H9 (cell line): ENCODE data around the gene PLAC1. TPM values are rescaled to one million over a fixed set of nuclear protein-coding genes. Genes with fewer than 3 reads are reported as not detected.

Experiments
- DNase-seq: peaks from one replicate; pipeline ENCODE4 v3.0.0-alpha.2; 2017
- H2AFZ ChIP-seq: one replicate; pipeline ENCODE4 v1.6.1; 2013; ENCODE audit warnings: mild to moderate bottlenecking, low read length, control low read depth, moderate library complexity
- H2AK5ac ChIP-seq: 2 replicates; pipeline ENCODE4 v1.6.1; 2013; ENCODE audit warnings: low read length, control low read depth, mixed read lengths; ENCODE audit not compliant: insufficient read length
- H2BK120ac ChIP-seq: one replicate; pipeline ENCODE4 v1.6.1; 2013; ENCODE audit warnings: low read depth, mild to moderate bottlenecking, low read length, control low read depth, inconsistent platforms; ENCODE audit not compliant: poor library complexity, severe bottlenecking
- H2BK12ac ChIP-seq: 2 replicates; pipeline ENCODE4 v1.6.1; 2013; ENCODE audit warnings: low read length, control low read depth, mixed read lengths, low read depth; ENCODE audit not compliant: insufficient read length
- H2BK15ac ChIP-seq: 2 replicates; pipeline ENCODE4 v1.6.1; 2013; ENCODE audit warnings: low read depth, low read length, control low read depth
- H2BK20ac ChIP-seq: one replicate; pipeline ENCODE4 v1.6.1; 2013; ENCODE audit warnings: low read depth, mild to moderate bottlenecking, low read length, control low read depth, inconsistent platforms; ENCODE audit not compliant: poor library complexity, severe bottlenecking
- H2BK5ac ChIP-seq: 2 replicates; pipeline ENCODE4 v1.6.1; 2013; ENCODE audit warnings: low read length, control low read depth, mixed read lengths; ENCODE audit not compliant: insufficient read length
- H3K14ac ChIP-seq: 2 replicates; pipeline ENCODE4 v1.6.1; 2013; ENCODE audit warnings: low read length, control low read depth; ENCODE audit not compliant: insufficient read depth
- H3K18ac ChIP-seq: 2 replicates; pipeline ENCODE4 v1.6.1; 2013; ENCODE audit warnings: low read depth, mild to moderate bottlenecking, mixed read lengths, low read length, control low read depth; ENCODE audit not compliant: insufficient read length
- H3K23ac ChIP-seq: 2 replicates; pipeline ENCODE4 v1.6.1; 2013; ENCODE audit warnings: low read length, control low read depth, mixed read lengths, low read depth; ENCODE audit not compliant: insufficient read length
- H3K23me2 ChIP-seq: 2 replicates; pipeline ENCODE4 v1.6.1; 2013; ENCODE audit warnings: low read depth, mild to moderate bottlenecking, mixed read lengths, low read length, control low read depth; ENCODE audit not compliant: insufficient read length, poor library complexity, severe bottlenecking
- H3K27ac ChIP-seq: 2 replicates; pipeline ENCODE4 v1.5.1; 2013; ENCODE audit warnings: low read length, control low read depth, mixed read lengths, low read depth; ENCODE audit not compliant: insufficient read length
- H3K27me3 ChIP-seq: 2 replicates; pipeline ENCODE4 v1.6.1; 2013; ENCODE audit warnings: low read length, control low read depth, inconsistent platforms; ENCODE audit not compliant: insufficient read depth
- H3K4ac ChIP-seq: 2 replicates; pipeline ENCODE4 v1.6.1; 2013; ENCODE audit warnings: low read depth, mild to moderate bottlenecking, control low read depth, inconsistent platforms, low read length, moderate library complexity
- H3K4me1 ChIP-seq: 2 replicates; pipeline ENCODE4 v1.6.1; 2013; ENCODE audit warnings: low read length, control low read depth, inconsistent platforms; ENCODE audit not compliant: insufficient read depth
- H3K4me2 ChIP-seq: 2 replicates; pipeline ENCODE4 v1.6.1; 2013; ENCODE audit warnings: low read length, control low read depth, mixed read lengths; ENCODE audit not compliant: insufficient read length, insufficient read depth
- H3K56ac ChIP-seq: 2 replicates; pipeline ENCODE4 v1.6.1; 2013; ENCODE audit warnings: low read depth, mild to moderate bottlenecking, mixed read lengths, low read length, control low read depth; ENCODE audit not compliant: insufficient read length
- H3K79me1 ChIP-seq: 2 replicates; pipeline ENCODE4 v1.6.1; 2013; ENCODE audit warnings: low read depth, mild to moderate bottlenecking, moderate library complexity, low read length, control low read depth, inconsistent platforms; ENCODE audit not compliant: insufficient read depth, poor library complexity, severe bottlenecking
- H3K79me2 ChIP-seq: 2 replicates; pipeline ENCODE4 v1.6.1; 2013; ENCODE audit warnings: low read length, control low read depth, inconsistent platforms; ENCODE audit not compliant: insufficient read depth
- H3K9ac ChIP-seq: 2 replicates; pipeline ENCODE4 v1.6.1; 2013; ENCODE audit warnings: low read length, control low read depth, mixed read lengths; ENCODE audit not compliant: insufficient read length; ENCODE audit errors: extremely low read depth
- H3K9me3 ChIP-seq: one replicate; pipeline ENCODE4 v1.6.1; 2013; ENCODE audit warnings: low read depth, low read length, inconsistent platforms; ENCODE audit not compliant: control insufficient read depth
- H3T11ph ChIP-seq: one replicate; pipeline ENCODE4 v1.6.1; 2013; ENCODE audit warnings: mild to moderate bottlenecking, low read length, control low read depth, inconsistent platforms
- H4K20me1 ChIP-seq: one replicate; pipeline ENCODE4 v1.6.1; 2013; ENCODE audit not compliant: control insufficient read depth, insufficient read length, insufficient read depth
- H4K5ac ChIP-seq: 2 replicates; pipeline ENCODE4 v1.6.1; 2013; ENCODE audit warnings: low read depth, mild to moderate bottlenecking, mixed read lengths, low read length, control low read depth; ENCODE audit not compliant: insufficient read length
- H4K8ac ChIP-seq: replicated peaks from 2 replicates; pipeline ENCODE4 v1.6.1; 2013; ENCODE audit warnings: low read length, control low read depth, mixed read lengths, low read depth; ENCODE audit not compliant: insufficient read length
- H4K91ac ChIP-seq: 2 replicates; pipeline ENCODE4 v1.6.1; 2013; ENCODE audit warnings: low read depth, mild to moderate bottlenecking, moderate library complexity, mixed read lengths, low read length, control low read depth; ENCODE audit not compliant: insufficient read length
- H3K27ac Mint-ChIP-seq, 3 experiments: 2 replicates in 2 of 3; 3 replicates in 1 of 3; pipeline ENCODE4 v1.8.0; 2020 to 2021; ENCODE audit warnings: mixed read lengths in 3 of 3, mild to moderate bottlenecking in 1 of 3, moderate library complexity in 1 of 3
- H3K27me3 Mint-ChIP-seq: 2 replicates; pipeline ENCODE4 v1.8.0; 2021; ENCODE audit warnings: low read depth, mild to moderate bottlenecking, moderate library complexity, mixed read lengths
- H3K36me3 Mint-ChIP-seq, 3 experiments: 2 replicates in 2 of 3; 3 replicates in 1 of 3; pipeline ENCODE4 v1.8.0; 2020 to 2021; ENCODE audit warnings: low read depth in 3 of 3, mixed read lengths in 3 of 3; ENCODE audit not compliant: insufficient read depth in 1 of 3
- H3K4me1 Mint-ChIP-seq, 2 experiments: 2 replicates each; pipeline ENCODE4 v1.8.0; 2020; ENCODE audit warnings: mixed read lengths in 2 of 2
- H3K4me3 Mint-ChIP-seq, 2 experiments: 2 replicates in 1 of 2; 3 replicates in 1 of 2; pipeline ENCODE4 v1.8.0; 2020 to 2021; ENCODE audit warnings: mild to moderate bottlenecking in 2 of 2, mixed read lengths in 2 of 2, moderate library complexity in 1 of 2
- H3K9me3 Mint-ChIP-seq, 2 experiments: 2 replicates in 1 of 2; 3 replicates in 1 of 2; pipeline ENCODE4 v1.8.0; 2020; ENCODE audit warnings: mild to moderate bottlenecking in 2 of 2, mixed read lengths in 2 of 2, moderate library complexity in 1 of 2
- WGBS: extraction: QIAGEN DNeasy Blood & Tissue Kit; methylation state at CpG from one replicate; pipeline ENCODE4 v1.1.7; 2013; ENCODE audit warnings: missing lambda C conversion rate, low lambda C conversion rate, mixed read lengths; ENCODE audit not compliant: insufficient read length; ENCODE audit errors: extremely low coverage; 5-methylcytosine and 5-hydroxymethylcytosine counted together
- total RNA-seq: library from RNA; stranded (reverse); gene quantifications from 2 replicates; pipeline ENCODE4 v1.2.1, GENCODE V29; 2021
- TF ChIP-seq, protein P1 (sequence below): fragments of 200-600 bp; sonication (generic); conservative IDR thresholded peaks from 3 replicates; pipeline ENCODE4 v1.8.0; 2021; ENCODE audit warnings: antibody characterized with exemption, mild to moderate bottlenecking

PLAC1 gene
- total RNA-seq, 1 experiment from 2014 or later, result 0.68 TPM

DNA sequence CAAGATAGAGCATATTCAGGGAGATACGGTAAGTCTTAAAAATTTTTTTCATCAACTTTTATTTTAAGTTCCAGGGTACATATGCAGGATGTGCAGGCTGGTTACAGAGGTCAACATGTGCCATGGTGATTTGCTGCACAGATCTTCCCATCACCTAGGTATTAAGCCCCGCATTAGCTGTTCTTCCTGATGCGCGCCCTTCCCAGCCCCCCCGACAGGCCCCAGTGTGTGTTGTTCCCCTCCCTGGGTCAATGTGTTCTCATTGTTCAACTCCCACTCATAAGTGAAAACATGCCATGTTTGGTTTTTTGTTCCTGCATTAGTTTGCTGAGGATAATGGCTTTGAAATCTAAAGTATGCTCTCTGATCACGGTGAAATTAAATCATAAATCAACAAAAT, 134.1 kb downstream of the PLAC1 start:
- TF ChIP-seq, protein P1, sequence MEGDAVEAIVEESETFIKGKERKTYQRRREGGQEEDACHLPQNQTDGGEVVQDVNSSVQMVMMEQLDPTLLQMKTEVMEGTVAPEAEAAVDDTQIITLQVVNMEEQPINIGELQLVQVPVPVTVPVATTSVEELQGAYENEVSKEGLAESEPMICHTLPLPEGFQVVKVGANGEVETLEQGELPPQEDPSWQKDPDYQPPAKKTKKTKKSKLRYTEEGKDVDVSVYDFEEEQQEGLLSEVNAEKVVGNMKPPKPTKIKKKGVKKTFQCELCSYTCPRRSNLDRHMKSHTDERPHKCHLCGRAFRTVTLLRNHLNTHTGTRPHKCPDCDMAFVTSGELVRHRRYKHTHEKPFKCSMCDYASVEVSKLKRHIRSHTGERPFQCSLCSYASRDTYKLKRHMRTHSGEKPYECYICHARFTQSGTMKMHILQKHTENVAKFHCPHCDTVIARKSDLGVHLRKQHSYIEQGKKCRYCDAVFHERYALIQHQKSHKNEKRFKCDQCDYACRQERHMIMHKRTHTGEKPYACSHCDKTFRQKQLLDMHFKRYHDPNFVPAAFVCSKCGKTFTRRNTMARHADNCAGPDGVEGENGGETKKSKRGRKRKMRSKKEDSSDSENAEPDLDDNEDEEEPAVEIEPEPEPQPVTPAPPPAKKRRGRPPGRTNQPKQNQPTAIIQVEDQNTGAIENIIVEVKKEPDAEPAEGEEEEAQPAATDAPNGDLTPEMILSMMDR, result no peak
- Mint-ChIP-seq H3K27ac (no peak overlapping the region), H3K27me3 (peaks cover 2% of the 10 kb centered on the region; the same call in 1 of the 2 replicates), H3K36me3 (peaks cover 0 to 3% (median 0%) of the 10 kb centered on the region in 3 experiments; a peak in 2 of 7 replicates), H3K4me3 (no peak overlapping the region), H3K9me3 (peaks cover 0 to 65% of the 10 kb centered on the region in 2 experiments; a peak in 4 of 5 replicates), H3K4me1 (peaks cover 3 to 6% of the 10 kb centered on the region in 2 experiments; a peak in 2 of 4 replicates)
- Histone ChIP-seq H4K8ac (no peak overlapping the region), H3T11ph (no peak overlapping the region), H2BK12ac (no peak overlapping the region), H4K20me1 (no peaks in the 10 kb centered on the region), H3K4me2 (no peak overlapping the region), H3K18ac (no peak overlapping the region), H2AFZ (no peak overlapping the region), H3K4ac (no peak overlapping the region), H3K79me2 (no peaks in the 10 kb centered on the region), H2BK20ac (no peak overlapping the region), H3K23ac (no peak overlapping the region), H2BK15ac (no peak overlapping the region), H4K91ac (no peak overlapping the region), H3K9me3 (peaks cover 5% of the 10 kb centered on the region), H3K79me1 (no peaks in the 10 kb centered on the region), H2BK120ac (no peak overlapping the region), H3K56ac (no peak overlapping the region), H3K9ac (no peak overlapping the region), H3K23me2 (peaks cover 3% of the 10 kb centered on the region), H4K5ac (no peak overlapping the region), H3K4me1 (no peaks in the 10 kb centered on the region), H3K27ac (no peak overlapping the region), H2AK5ac (no peak overlapping the region), H3K27me3 (no peaks in the 10 kb centered on the region), H3K14ac (no peak overlapping the region), H2BK5ac (no peak overlapping the region)
- no CpG with 5 or more reads among the region's 6 CpGs for WGBS
- DNase-seq, result no peak
